Measurements from ENCODE around the gene CELSR2. TPM values are rescaled to one million over a fixed set of nuclear protein-coding genes. Genes with fewer than 3 reads are reported as not detected.

The CELSR2 gene
- total and polyA plus RNA-seq, 4 donors, result 1.4 to 7.9 (median 5.1) TPM

GRCh38 chr1:109255678-109256077, 6.3 kb downstream of the CELSR2 start:
- Histone ChIP-seq H3K4me3 (no peak overlapping the region), H3K27ac (ENCODE audit: low read depth in 1 of 2, low read length in 1 of 2) (no peak overlapping the region)

GRCh38 chr1:109256085-109256484, 6.7 kb downstream of the CELSR2 start:
- Histone ChIP-seq H3K36me3 (ENCODE audit: control insufficient read depth in 4 of 4, insufficient read depth in 4 of 4, low read length in 4 of 4) (peaks cover 0 to 5% (median under 1%) of the 10 kb centered on the region in 4 donors), H3K4me1 (ENCODE audit: control insufficient read depth in 5 of 5, insufficient read depth in 5 of 5, low read length in 5 of 5) (peaks cover 0 to 30% (median 11%) of the 10 kb centered on the region in 5 donors), H3K9me3 (ENCODE audit: control insufficient read depth in 4 of 4, insufficient read depth in 3 of 4, low read length in 3 of 4) (no peaks in the 10 kb centered on the region), H3K4me3 (no peak overlapping the region), H3K27ac (ENCODE audit: low read depth in 1 of 2, low read length in 1 of 2) (no peak overlapping the region), H3K9ac (ENCODE audit: insufficient read depth in 1 of 2, low read length in 2 of 2) (no peak overlapping the region), H3K27me3 (ENCODE audit: control insufficient read depth in 3 of 3, insufficient read depth in 3 of 3, low read length in 2 of 3) (no peaks in the 10 kb centered on the region)
- ATAC-seq (ENCODE audit: insufficient read depth, low FRiP score) (no peak), DNase-seq (no peak)
- no peak for TF ChIP-seq CTCF (IDR thresholded peaks at IDR 0.05; ENCODE audit: control extremely low read depth, extremely low read depth)
- WGBS, 2 donors, result 79 to 96% methylated on average over 7 of the region's 7 CpGs

More at GRCh38 chr1:109255678-109256077, 6.3 kb downstream of the CELSR2 start:
- DNase-seq (no peak), ATAC-seq (ENCODE audit: insufficient read depth, low FRiP score) (no peak)
- Histone ChIP-seq H3K9ac (ENCODE audit: insufficient read depth in 1 of 2, low read length in 2 of 2) (no peak overlapping the region), H3K4me1 (ENCODE audit: control insufficient read depth in 5 of 5, insufficient read depth in 5 of 5, low read length in 5 of 5) (peaks cover 0 to 30% (median 11%) of the 10 kb centered on the region in 5 donors), H3K36me3 (ENCODE audit: control insufficient read depth in 4 of 4, insufficient read depth in 4 of 4, low read length in 4 of 4) (peaks cover 0 to 5% (median under 1%) of the 10 kb centered on the region in 4 donors), H3K27me3 (ENCODE audit: control insufficient read depth in 3 of 3, insufficient read depth in 3 of 3, low read length in 2 of 3) (no peaks in the 10 kb centered on the region), H3K9me3 (ENCODE audit: control insufficient read depth in 4 of 4, insufficient read depth in 3 of 4, low read length in 3 of 4) (no peaks in the 10 kb centered on the region)
- WGBS, 2 donors, result 91 to 96% methylated on average over 5 of the region's 5 CpGs
- TF ChIP-seq CTCF (IDR thresholded peaks at IDR 0.05; ENCODE audit: control extremely low read depth, extremely low read depth), result no peak

GRCh38 chr1:109256971-109257681, 7.8 kb downstream of the CELSR2 start:
- Histone ChIP-seq H3K36me3 (ENCODE audit: control insufficient read depth in 4 of 4, insufficient read depth in 4 of 4, low read length in 4 of 4) (peaks cover 0 to 5% (median under 1%) of the 10 kb centered on the region in 4 donors), H3K27ac (ENCODE audit: low read depth in 1 of 2, low read length in 1 of 2) (no peak overlapping the region), H3K4me3 (no peak overlapping the region), H3K4me1 (ENCODE audit: control insufficient read depth in 5 of 5, insufficient read depth in 5 of 5, low read length in 5 of 5) (peaks cover 0 to 30% (median 11%) of the 10 kb centered on the region in 5 donors), H3K9ac (ENCODE audit: insufficient read depth in 1 of 2, low read length in 2 of 2) (no peak overlapping the region), H3K27me3 (ENCODE audit: control insufficient read depth in 3 of 3, insufficient read depth in 3 of 3, low read length in 2 of 3) (no peaks in the 10 kb centered on the region), H3K9me3 (ENCODE audit: control insufficient read depth in 4 of 4, insufficient read depth in 3 of 4, low read length in 3 of 4) (no peaks in the 10 kb centered on the region)
- 91 to 99% methylated on average over 5 of the region's 5 CpGs for WGBS, 2 donors
- no peak for DNase-seq
- no peak for ATAC-seq (ENCODE audit: insufficient read depth, low FRiP score)
- no peak for TF ChIP-seq CTCF (IDR thresholded peaks at IDR 0.05; ENCODE audit: control extremely low read depth, extremely low read depth)
